Left cardiac atrium (tissue), 4 donors: ENCODE results near the gene NHEJ1. TPM values are rescaled to one million over a fixed set of nuclear protein-coding genes. Genes with fewer than 3 reads are reported as not detected.

ENCODE experiments used
- ATAC-seq, 2 donors: fragments of 200-7000 bp; cut with Tn5 transposase; one replicate each; pipeline ENCODE4 v1.9.1; 2020; ENCODE audit warnings: mild to moderate bottlenecking in 2 of 2, moderate library complexity in 2 of 2
- DNase-seq: peaks from one replicate; pipeline ENCODE4 v3.0.0-alpha.2; 2020
- intact Hi-C, 2 donors: fragments of 100-400 bp; cut with DNase I; formaldehyde crosslinking; loops; one replicate each; pipeline versions ENCODE4 v1.14.1 to v1.15.1; 2022 to 2023
- total RNA-seq, 2 donors: library from RNA; stranded (reverse); fragmentation: NEBNext Ultra II Directional; extraction: Animal tissue kit (Norgen Biotek cat#: 25700); gene quantifications; one replicate each; pipeline ENCODE4 v1.2.1, GENCODE V29; 2021
- donor health status: DM: no; HTN: yes; CAD: no.
- donor health status: DM: no; HTN: yes; CAD: no; lungs with severe emphysema.
- donor health status: DM: yes; HTN: yes; CAD: no.
- donor health status: Dilated cardiomyopathy.

Gene NHEJ1
- total RNA-seq, 2 donors from 2014 or later: 4.7 to 6.9 TPM

- intact Hi-C loops: no loop called here
- DNase-seq: no peak
- ATAC-seq: no peak
Measured at GRCh38 chr2:219184121-219184520, 23.5 kb upstream of the NHEJ1 start.

- no peak for DNase-seq
- intact Hi-C loops: no loop called here
- no peak for ATAC-seq
Measured at GRCh38 chr2:219183151-219183772, 22.6 kb upstream of the NHEJ1 start.

GRCh38 chr2:219182331-219183150, 21.9 kb upstream of the NHEJ1 start:
- no peak for DNase-seq
- ATAC-seq: no peak
- intact Hi-C loops: no loop called here

- DNase-seq (no peak), ATAC-seq (no peak)
- intact Hi-C loops: no loop called here
Measured at GRCh38 chr2:219181531-219181930, 20.9 kb upstream of the NHEJ1 start.

- intact Hi-C loops: no loop called here
- DNase-seq (no peak), ATAC-seq (no peak)
Measured at GRCh38 chr2:219180961-219181360, 20.3 kb upstream of the NHEJ1 start.

- ATAC-seq (no peak), DNase-seq (no peak)
- intact Hi-C loops: loop anchor here (5.0 kb wide), 1 partner anchor 37 kb away; the partner anchor contains the start of gene ABCB6 (in 2 of the 2)
Measured at GRCh38 chr2:219179601-219180465, 19.2 kb upstream of the NHEJ1 start.

GRCh38 chr2:219178377-219179175, 18.0 kb upstream of the NHEJ1 start:
- intact Hi-C loops: loop anchor here (5.0 kb wide), 1 partner anchor 39 kb away; the partner anchor contains the start of gene ABCB6 (in 2 of the 2)
- DNase-seq: peak; percentile 62

GRCh38 chr2:219177552-219178376, 17.1 kb upstream of the NHEJ1 start, which contains the start of gene RETREG2:
Gene RETREG2, plus strand, starts transcription at chr2:219178275. Its CDS starts 78 bp downstream, at chr2:219178353.
- intact Hi-C loops: loop anchor here (5.0 kb wide), 1 partner anchor 40 kb away; the partner anchor contains the start of gene ABCB6 (in 2 of the 2)
- ATAC-seq (peak; percentile 81 to 90), DNase-seq (peak; percentile 90)

More at GRCh38 chr2:219178377-219179175, 18.0 kb upstream of the NHEJ1 start:
- peak; percentile 5 to 20 for ATAC-seq

GRCh38 chr2:219176818-219177551, 16.4 kb upstream of the NHEJ1 start, which contains the start of gene CNPPD1:
Gene CNPPD1, minus strand, starts transcription at chr2:219176925. Its CDS starts 97 bp downstream, at chr2:219176828.
- ATAC-seq (peak; percentile 91), DNase-seq (peak; percentile 90)
- intact Hi-C loops: loop anchor here (5.0 kb wide), 1 partner anchor 40 kb away; the partner anchor contains the start of gene ABCB6 (in 2 of the 2)

GRCh38 chr2:219175928-219176817, 15.6 kb upstream of the NHEJ1 start:
- peak; percentile 38 to 40 for ATAC-seq
- intact Hi-C loops: loop anchor here (5.0 kb wide), 1 partner anchor 41 kb away; the partner anchor contains the start of gene ABCB6 (in 2 of the 2)

GRCh38 chr2:219175486-219175885, 14.9 kb upstream of the NHEJ1 start:
- no peak for ATAC-seq
- intact Hi-C loops: loop anchor here (5.0 kb wide), 1 partner anchor 42 kb away; the partner anchor contains the start of gene ABCB6 (in 2 of the 2)
- no peak for DNase-seq

More at GRCh38 chr2:219175928-219176817, 15.6 kb upstream of the NHEJ1 start:
- peak; percentile 49 for DNase-seq

- no peak for DNase-seq
- intact Hi-C loops: loop anchor here (5.0 kb wide), 1 partner anchor 42 kb away; the partner anchor contains the start of gene ABCB6 (in 2 of the 2)
- no peak for ATAC-seq
Measured at GRCh38 chr2:219174801-219175200, 14.2 kb upstream of the NHEJ1 start.

- DNase-seq: no peak
- intact Hi-C loops: no loop called here
- ATAC-seq: no peak
Measured at GRCh38 chr2:219174146-219174545, 13.5 kb upstream of the NHEJ1 start.

- DNase-seq: no peak
- intact Hi-C loops: no loop called here
- ATAC-seq: no peak
Measured at GRCh38 chr2:219173176-219173575, 12.6 kb upstream of the NHEJ1 start.
